SK-N-SH treated with all-trans-retinoic acid at 6 μM for 48 hours (cell line): ENCODE results near the gene ESR2.

Source experiments
- ATAC-seq: fragments of 200-7000 bp; cut with Tn5 transposase; 3 replicates; pipeline ENCODE4 v1.9.1; 2020; ENCODE audit warnings: mild to moderate bottlenecking, moderate library complexity
- ARNTL ChIP-seq: fragments of 450-650 bp; formaldehyde crosslinking; IDR thresholded peaks from 2 replicates; pipeline ENCODE4 v1.5.0; 2020; ENCODE audit warnings: low read depth, mild to moderate bottlenecking, moderate library complexity, borderline replicate concordance
- BACH2 ChIP-seq: fragments of 250-450 bp; sonication (Bioruptor Pico); IDR thresholded peaks from 2 replicates; pipeline ENCODE4 v1.9.0; 2021; ENCODE audit warnings: mild to moderate bottlenecking, borderline replicate concordance
- CSRNP3 ChIP-seq: fragments of 250-450 bp; sonication (Bioruptor Pico); IDR thresholded peaks from 2 replicates; pipeline ENCODE4 v1.5.1; 2021; ENCODE audit warnings: mild to moderate bottlenecking, moderate library complexity
- ESRRG ChIP-seq: fragments of 250-450 bp; sonication (Bioruptor Pico); IDR thresholded peaks from 2 replicates; pipeline ENCODE4 v1.6.1; 2021; ENCODE audit warnings: mild to moderate bottlenecking
- ISL1 ChIP-seq: fragments of 250-450 bp; sonication (Bioruptor Pico); IDR thresholded peaks from 2 replicates; pipeline ENCODE4 v2.1.2; 2022; ENCODE audit warnings: mild to moderate bottlenecking, moderate library complexity
- PATZ1 ChIP-seq: fragments of 250-450 bp; sonication (Bioruptor Pico); IDR thresholded peaks from 2 replicates; pipeline ENCODE4 v1.8.0; 2020; ENCODE audit warnings: mild to moderate bottlenecking, moderate library complexity, borderline replicate concordance
- RARB ChIP-seq: fragments of 250-450 bp; sonication (Bioruptor Pico); IDR thresholded peaks from 2 replicates; pipeline ENCODE4 v1.8.0; 2021; ENCODE audit warnings: mild to moderate bottlenecking, moderate library complexity
- SNAI2 ChIP-seq: fragments of 250-450 bp; sonication (Bioruptor Pico); IDR thresholded peaks from 2 replicates; pipeline ENCODE4 v1.5.0; 2020; ENCODE audit warnings: mild to moderate bottlenecking, moderate library complexity
- TCF4 ChIP-seq: fragments of 250-450 bp; sonication (Bioruptor Pico); IDR thresholded peaks from 2 replicates; pipeline ENCODE4 v1.8.0; 2021; ENCODE audit warnings: mild to moderate bottlenecking, moderate library complexity, borderline replicate concordance
- TOX ChIP-seq: fragments of 250-450 bp; sonication (Bioruptor Pico); IDR thresholded peaks from 2 replicates; pipeline ENCODE4 v1.8.0; 2021; ENCODE audit warnings: mild to moderate bottlenecking, moderate library complexity, borderline replicate concordance
- ZC3H10 ChIP-seq: fragments of 250-450 bp; sonication (Bioruptor Pico); IDR thresholded peaks from 2 replicates; pipeline ENCODE4 v1.5.1; 2021; ENCODE audit warnings: mild to moderate bottlenecking, moderate library complexity
- ZFP3 ChIP-seq: fragments of 250-450 bp; sonication (Bioruptor Pico); IDR thresholded peaks from 2 replicates; pipeline ENCODE4 v1.5.0; 2020; ENCODE audit warnings: mild to moderate bottlenecking, moderate library complexity
- ZFP30 ChIP-seq: fragments of 450-650 bp; formaldehyde crosslinking; IDR thresholded peaks from 2 replicates; pipeline ENCODE4 v1.5.0; 2022; ENCODE audit warnings: mild to moderate bottlenecking, moderate library complexity
- ZNF565 ChIP-seq: fragments of 450-650 bp; formaldehyde crosslinking; conservative IDR thresholded peaks from 2 replicates; pipeline ENCODE4 v1.5.0; 2020; ENCODE audit warnings: low read depth, mild to moderate bottlenecking, moderate library complexity
- ZNF70 ChIP-seq: fragments of 450-650 bp; formaldehyde crosslinking; IDR thresholded peaks from 2 replicates; pipeline ENCODE4 v1.5.0; 2020; ENCODE audit warnings: mild to moderate bottlenecking, moderate library complexity
- ZNF8 ChIP-seq: fragments of 450-650 bp; formaldehyde crosslinking; IDR thresholded peaks from 2 replicates; pipeline ENCODE4 v1.5.0; 2020; ENCODE audit warnings: mild to moderate bottlenecking, moderate library complexity
- TF ChIP-seq, protein P1 (sequence below): fragments of 250-450 bp; sonication (Bioruptor Pico); IDR thresholded peaks from 2 replicates; pipeline ENCODE4 v1.5.1; 2020; ENCODE audit warnings: low read depth, mild to moderate bottlenecking, moderate library complexity
- TF ChIP-seq, protein P2 (sequence below): fragments of 250-450 bp; sonication (Bioruptor Pico); IDR thresholded peaks from 2 replicates; pipeline ENCODE4 v1.5.0; 2020; ENCODE audit warnings: mild to moderate bottlenecking, moderate library complexity
- TF ChIP-seq, protein P3 (sequence below): fragments of 250-450 bp; sonication (Bioruptor Pico); IDR thresholded peaks from 2 replicates; pipeline ENCODE4 v1.8.0; 2021; ENCODE audit warnings: low read depth, mild to moderate bottlenecking, moderate library complexity, borderline replicate concordance

The ESR2 gene

DNA sequence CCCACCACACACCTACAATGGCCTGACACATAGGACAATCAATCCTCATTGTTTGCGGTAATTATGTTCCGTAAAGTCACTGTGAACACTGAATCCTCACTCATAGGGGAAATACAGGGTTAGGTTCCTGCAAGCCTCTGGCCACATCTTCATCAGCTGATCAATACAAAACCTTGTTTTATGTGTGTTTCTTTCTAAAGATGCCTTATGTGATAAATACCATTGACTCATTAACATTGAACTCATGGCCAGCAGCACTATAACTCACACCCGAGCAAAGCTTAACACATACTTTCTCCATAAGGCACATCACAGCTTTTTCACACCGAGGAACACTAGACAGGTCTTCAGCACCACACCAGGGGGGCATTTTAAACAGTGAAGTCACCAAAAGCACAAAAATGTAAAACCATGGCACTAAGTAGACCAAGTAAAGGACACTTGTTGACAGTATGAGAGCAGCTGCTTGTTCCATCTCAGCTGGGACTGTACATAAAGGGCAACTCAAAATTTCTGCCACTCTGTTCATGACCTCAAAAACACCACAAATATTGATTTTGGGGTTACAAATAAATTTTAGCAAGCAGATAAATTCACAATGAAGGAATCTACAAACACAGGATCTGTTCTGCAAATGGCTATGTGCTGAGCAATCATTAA is 60.5 kb downstream of the ESR2 start:
- TF ChIP-seq ZC3H10 (no peak), CSRNP3 (CRISPR knock-in tag) (no peak), ZNF70 (CRISPR knock-in tag) (no peak), ZFP30 (CRISPR knock-in tag) (no peak), BACH2 (no peak), RARB (CRISPR knock-in tag) (no peak), TOX (no peak), ZFP3 (CRISPR knock-in tag) (no peak), SNAI2 (CRISPR knock-in tag) (no peak)
- TF ChIP-seq, protein P1, sequence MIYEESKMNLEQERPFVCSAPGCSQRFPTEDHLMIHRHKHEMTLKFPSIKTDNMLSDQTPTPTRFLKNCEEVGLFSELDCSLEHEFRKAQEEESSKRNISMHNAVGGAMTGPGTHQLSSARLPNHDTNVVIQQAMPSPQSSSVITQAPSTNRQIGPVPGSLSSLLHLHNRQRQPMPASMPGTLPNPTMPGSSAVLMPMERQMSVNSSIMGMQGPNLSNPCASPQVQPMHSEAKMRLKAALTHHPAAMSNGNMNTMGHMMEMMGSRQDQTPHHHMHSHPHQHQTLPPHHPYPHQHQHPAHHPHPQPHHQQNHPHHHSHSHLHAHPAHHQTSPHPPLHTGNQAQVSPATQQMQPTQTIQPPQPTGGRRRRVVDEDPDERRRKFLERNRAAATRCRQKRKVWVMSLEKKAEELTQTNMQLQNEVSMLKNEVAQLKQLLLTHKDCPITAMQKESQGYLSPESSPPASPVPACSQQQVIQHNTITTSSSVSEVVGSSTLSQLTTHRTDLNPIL (CRISPR knock-in tag) = no peak
- TF ChIP-seq, protein P2, sequence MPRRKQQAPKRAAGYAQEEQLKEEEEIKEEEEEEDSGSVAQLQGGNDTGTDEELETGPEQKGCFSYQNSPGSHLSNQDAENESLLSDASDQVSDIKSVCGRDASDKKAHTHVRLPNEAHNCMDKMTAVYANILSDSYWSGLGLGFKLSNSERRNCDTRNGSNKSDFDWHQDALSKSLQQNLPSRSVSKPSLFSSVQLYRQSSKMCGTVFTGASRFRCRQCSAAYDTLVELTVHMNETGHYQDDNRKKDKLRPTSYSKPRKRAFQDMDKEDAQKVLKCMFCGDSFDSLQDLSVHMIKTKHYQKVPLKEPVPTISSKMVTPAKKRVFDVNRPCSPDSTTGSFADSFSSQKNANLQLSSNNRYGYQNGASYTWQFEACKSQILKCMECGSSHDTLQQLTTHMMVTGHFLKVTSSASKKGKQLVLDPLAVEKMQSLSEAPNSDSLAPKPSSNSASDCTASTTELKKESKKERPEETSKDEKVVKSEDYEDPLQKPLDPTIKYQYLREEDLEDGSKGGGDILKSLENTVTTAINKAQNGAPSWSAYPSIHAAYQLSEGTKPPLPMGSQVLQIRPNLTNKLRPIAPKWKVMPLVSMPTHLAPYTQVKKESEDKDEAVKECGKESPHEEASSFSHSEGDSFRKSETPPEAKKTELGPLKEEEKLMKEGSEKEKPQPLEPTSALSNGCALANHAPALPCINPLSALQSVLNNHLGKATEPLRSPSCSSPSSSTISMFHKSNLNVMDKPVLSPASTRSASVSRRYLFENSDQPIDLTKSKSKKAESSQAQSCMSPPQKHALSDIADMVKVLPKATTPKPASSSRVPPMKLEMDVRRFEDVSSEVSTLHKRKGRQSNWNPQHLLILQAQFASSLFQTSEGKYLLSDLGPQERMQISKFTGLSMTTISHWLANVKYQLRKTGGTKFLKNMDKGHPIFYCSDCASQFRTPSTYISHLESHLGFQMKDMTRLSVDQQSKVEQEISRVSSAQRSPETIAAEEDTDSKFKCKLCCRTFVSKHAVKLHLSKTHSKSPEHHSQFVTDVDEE (CRISPR knock-in tag) = no peak
- ATAC-seq = no peak

- TF ChIP-seq ISL1 = no peak
- no peak for TF ChIP-seq BACH2
- TF ChIP-seq ESRRG (CRISPR knock-in tag) = no peak
- TF ChIP-seq PATZ1 (CRISPR knock-in tag) = no peak
- TF ChIP-seq CSRNP3 (CRISPR knock-in tag) = no peak
- TF ChIP-seq TCF4 (CRISPR knock-in tag) = no peak
- TF ChIP-seq, protein P1 (CRISPR knock-in tag) = no peak
- TF ChIP-seq, protein P2 (CRISPR knock-in tag) = no peak
- TF ChIP-seq ZNF565 (CRISPR knock-in tag) = no peak
- TF ChIP-seq SNAI2 (CRISPR knock-in tag) = no peak
- no peak for TF ChIP-seq RARB (CRISPR knock-in tag)
- TF ChIP-seq ZNF8 (CRISPR knock-in tag) = no peak
- no peak for TF ChIP-seq ARNTL
- TF ChIP-seq, protein P3, sequence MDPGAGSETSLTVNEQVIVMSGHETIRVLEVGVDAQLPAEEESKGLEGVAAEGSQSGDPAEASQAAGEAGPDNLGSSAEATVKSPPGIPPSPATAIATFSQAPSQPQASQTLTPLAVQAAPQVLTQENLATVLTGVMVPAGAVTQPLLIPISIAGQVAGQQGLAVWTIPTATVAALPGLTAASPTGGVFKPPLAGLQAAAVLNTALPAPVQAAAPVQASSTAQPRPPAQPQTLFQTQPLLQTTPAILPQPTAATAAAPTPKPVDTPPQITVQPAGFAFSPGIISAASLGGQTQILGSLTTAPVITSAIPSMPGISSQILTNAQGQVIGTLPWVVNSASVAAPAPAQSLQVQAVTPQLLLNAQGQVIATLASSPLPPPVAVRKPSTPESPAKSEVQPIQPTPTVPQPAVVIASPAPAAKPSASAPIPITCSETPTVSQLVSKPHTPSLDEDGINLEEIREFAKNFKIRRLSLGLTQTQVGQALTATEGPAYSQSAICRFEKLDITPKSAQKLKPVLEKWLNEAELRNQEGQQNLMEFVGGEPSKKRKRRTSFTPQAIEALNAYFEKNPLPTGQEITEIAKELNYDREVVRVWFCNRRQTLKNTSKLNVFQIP (CRISPR knock-in tag) = no peak
- no peak for TF ChIP-seq ZFP30 (CRISPR knock-in tag)
- no peak for TF ChIP-seq ZFP3 (CRISPR knock-in tag)
- ATAC-seq = no peak
These were observed 61.2 kb downstream of the ESR2 start for GRCh38 chr14:64232944-64233343.
